ENCODE data around the gene FAM124A. TPM values are rescaled to one million over a fixed set of nuclear protein-coding genes. Genes with fewer than 3 reads are reported as not detected.

The FAM124A gene
- total RNA-seq, 2 donors from 2014 or later = 0.89 to 3.1 TPM

- ATAC-seq = no peak
- intact Hi-C loops (cut with DNase I, micrococcal nuclease) = no loop called here
- no peak for DNase-seq
Observed at GRCh38 chr13:51213173-51213728, 8.9 kb upstream of the FAM124A start.

GRCh38 chr13:51218626-51219025 lies 3.6 kb upstream of the FAM124A start:
- intact Hi-C loops (cut with DNase I, micrococcal nuclease) = no loop called here
- DNase-seq = no peak
- ATAC-seq = no peak

- ATAC-seq (no peak), DNase-seq (no peak)
- intact Hi-C loops (cut with DNase I, micrococcal nuclease) = loop anchor here in 1 of 2 donors (5.0 kb wide), 1 partner anchor 67 kb away; no protein-coding TSS in a partner anchor
Observed at GRCh38 chr13:51220706-51221105, 1.5 kb upstream of the FAM124A start.

- DNase-seq (no peak), ATAC-seq (no peak)
- intact Hi-C loops (cut with DNase I, micrococcal nuclease) = loop anchor here in 1 of 2 donors (5.0 kb wide), 1 partner anchor 66 kb away; no protein-coding TSS in a partner anchor
Observed at GRCh38 chr13:51221108-51221507, 1.1 kb upstream of the FAM124A start.

- intact Hi-C loops (cut with DNase I, micrococcal nuclease) = loop anchor here in 1 of 2 donors (5.0 kb wide), 1 partner anchor 66 kb away; no protein-coding TSS in a partner anchor
- DNase-seq (no peak), ATAC-seq (peak; percentile 27)
Observed at GRCh38 chr13:51221674-51222036, 543 bp upstream of the FAM124A start.

GRCh38 chr13:51222686-51223559 lies 725 bp downstream of the FAM124A start:
- DNase-seq = no peak
- intact Hi-C loops (cut with DNase I, micrococcal nuclease) = loop anchor here in 1 of 2 donors (5.0 kb wide), 1 partner anchor 64 kb away; no protein-coding TSS in a partner anchor
- no peak for ATAC-seq

- intact Hi-C loops (cut with DNase I, micrococcal nuclease) = loop anchor here in 1 of 2 donors (5.0 kb wide), 1 partner anchor 64 kb away; no protein-coding TSS in a partner anchor
- DNase-seq (no peak), ATAC-seq (no peak)
Observed at GRCh38 chr13:51223560-51224270, 1.5 kb downstream of the FAM124A start.

GRCh38 chr13:51225029-51225428 lies 2.8 kb downstream of the FAM124A start:
- intact Hi-C loops (cut with DNase I, micrococcal nuclease) = no loop called here
- DNase-seq = no peak
- no peak for ATAC-seq

GRCh38 chr13:51227404-51227803 lies 5.2 kb downstream of the FAM124A start:
- no peak for DNase-seq
- intact Hi-C loops (cut with DNase I, micrococcal nuclease) = no loop called here
- ATAC-seq = no peak

- DNase-seq = no peak
- intact Hi-C loops (cut with DNase I, micrococcal nuclease) = no loop called here
- ATAC-seq = no peak
Observed at GRCh38 chr13:51229101-51229719, 7.0 kb downstream of the FAM124A start.

GRCh38 chr13:51229731-51230130 lies 7.5 kb downstream of the FAM124A start:
- intact Hi-C loops (cut with DNase I, micrococcal nuclease) = no loop called here
- ATAC-seq (no peak), DNase-seq (no peak)

GRCh38 chr13:51230477-51231105 lies 8.4 kb downstream of the FAM124A start:
- ATAC-seq (no peak), DNase-seq (peak in 1 of 2 donors; percentile 37)
- intact Hi-C loops (cut with DNase I, micrococcal nuclease) = no loop called here

GRCh38 chr13:51231456-51231855 lies 9.3 kb downstream of the FAM124A start:
- intact Hi-C loops (cut with DNase I, micrococcal nuclease) = no loop called here
- ATAC-seq (no peak), DNase-seq (no peak)

GRCh38 chr13:51232328-51232727 lies 10.1 kb downstream of the FAM124A start:
- intact Hi-C loops (cut with DNase I, micrococcal nuclease) = no loop called here
- no peak for ATAC-seq
- no peak for DNase-seq

GRCh38 chr13:51233117-51233826 lies 11.1 kb downstream of the FAM124A start:
- DNase-seq (no peak), ATAC-seq (no peak)
- intact Hi-C loops (cut with DNase I, micrococcal nuclease) = no loop called here

GRCh38 chr13:51234676-51235075 lies 12.5 kb downstream of the FAM124A start:
- DNase-seq (no peak), ATAC-seq (no peak)

GRCh38 chr13:51235186-51235585 lies 13.0 kb downstream of the FAM124A start:
- intact Hi-C loops (cut with DNase I, micrococcal nuclease) = no loop called here
- DNase-seq (no peak), ATAC-seq (no peak)

More at GRCh38 chr13:51234676-51235075, 12.5 kb downstream of the FAM124A start:
- intact Hi-C loops (cut with DNase I, micrococcal nuclease) = no loop called here
